ENCODE data around the gene DOCK1. TPM values are rescaled to one million over a fixed set of nuclear protein-coding genes. Genes with fewer than 3 reads are reported as not detected.

The DOCK1 gene
- polyA plus RNA-seq, 1 of the 3 experiments (the other 2 are of a cell fraction), result 15.5 TPM

GRCh38 chr10:127196282-127197153, 291.3 kb downstream of the DOCK1 start, which contains the start of gene INSYN2A (continued):
- TF ChIP-seq CTCF (IDR thresholded peaks at IDR 0.05) (peak; percentile 37), FOXJ3 (CRISPR knock-in tag; IDR thresholded peaks at IDR 0.05) (no peak), MEF2A (IDR thresholded peaks at IDR 0.05; ENCODE audit: borderline replicate concordance, low read depth) (no peak), NFIC (IDR thresholded peaks at IDR 0.05; ENCODE audit: borderline replicate concordance) (no peak)

GRCh38 chr10:127197154-127197432, 291.9 kb downstream of the DOCK1 start:
- no peaks in the 10 kb centered on the region for H3K27me3 ChIP-seq (ENCODE audit: insufficient read depth)
- peak overlapping the region; percentile 76 for H3K4me2 ChIP-seq
- 99% methylated on average over 5 of the region's 5 CpGs for WGBS (ENCODE audit: low lambda C conversion rate)
- no peak overlapping the region for H2AFZ ChIP-seq (ENCODE audit: low read depth)
- H3K27ac ChIP-seq (ENCODE audit: low read depth in 2 of 2, low read length in 1 of 2), result no peak overlapping the region
- ChIA-PET CTCF (interaction anchor here (0.8 to 6.6 kb wide), 5 partner anchors 9 to 206 kb away, joined by 3 to 29 read pairs (median 3); no protein-coding TSS in a partner anchor), POLR2A (no interaction called here)
- H3K4me1 ChIP-seq (ENCODE audit: control insufficient read depth in 1 of 2, insufficient read depth in 2 of 2, low read depth in 1 of 2, low read length in 1 of 2), result peaks cover 0 to 10% of the 10 kb centered on the region in 2 experiments; a peak in 1 of 4 replicates
- no peaks in the 10 kb centered on the region for H3K79me2 ChIP-seq (ENCODE audit: insufficient read depth)
- no peak overlapping the region for H3K9ac ChIP-seq
- no peaks in the 10 kb centered on the region for H3K9me2 ChIP-seq
- no peaks in the 10 kb centered on the region for H3K36me3 ChIP-seq (replicated peaks in 1 of 2; ENCODE audit: control insufficient read depth in 1 of 2, insufficient read depth in 2 of 2, low read length in 1 of 2)
- no peak overlapping the region for H3K4me3 ChIP-seq (ENCODE audit: low read depth in 2 of 2, low read length in 1 of 2)
- no peaks in the 10 kb centered on the region for H3K9me3 ChIP-seq
- DNase-seq, result no peak
- peaks cover 5% of the 10 kb centered on the region for H3F3A ChIP-seq (replicated peaks; ENCODE audit: insufficient read depth)
- H4K20me1 ChIP-seq (ENCODE audit: insufficient read depth), result peaks cover 41% of the 10 kb centered on the region
- TF ChIP-seq REST (IDR thresholded peaks at IDR 0.05; ENCODE audit: low read depth, low read length), result no peak
- TF ChIP-seq MXI1 (IDR thresholded peaks at IDR 0.05; ENCODE audit: low read depth, low read length), result no peak
- no peak for TF ChIP-seq FOXM1 (IDR thresholded peaks at IDR 0.05; ENCODE audit: low read depth)
- TF ChIP-seq FOXJ3 (CRISPR knock-in tag; IDR thresholded peaks at IDR 0.05), result no peak
- no peak for TF ChIP-seq RFX5 (IDR thresholded peaks at IDR 0.05; ENCODE audit: low read length)
- no peak for TF ChIP-seq MAX (IDR thresholded peaks at IDR 0.05; ENCODE audit: low read depth)
- TF ChIP-seq SIN3A (IDR thresholded peaks at IDR 0.05; ENCODE audit: borderline replicate concordance, low read depth, low read length), result no peak
- no peak for TF ChIP-seq USF1 (IDR thresholded peaks at IDR 0.05; ENCODE audit: borderline replicate concordance, low read depth)
- no peak for TF ChIP-seq MEF2A (IDR thresholded peaks at IDR 0.05; ENCODE audit: borderline replicate concordance, low read depth)
- TF ChIP-seq YY1 (IDR thresholded peaks at IDR 0.05; ENCODE audit: low read depth), result no peak
- no peak for TF ChIP-seq TAF1 (IDR thresholded peaks at IDR 0.05; ENCODE audit: borderline replicate concordance, low read depth, low read length)
- no peak for TF ChIP-seq GATA2 (CRISPR knock-in tag; IDR thresholded peaks at IDR 0.05)

Data from SK-N-SH (cell line).